GM19397 (cell line): ENCODE measurements around the gene TIMM8A.
"Not testable (repeated sequence)": the region's sequence is repeated elsewhere in the genome, so short reads cannot be mapped to it uniquely, and the experiment has no call there.

Experiments used
- ATAC-seq: cut with Tn5 transposase; IDR thresholded peaks from one replicate; pipeline ENCODE4 v1.9.1; 2021; ENCODE audit warnings: mild to moderate bottlenecking, moderate library complexity; ENCODE audit not compliant: unreplicated experiment

TIMM8A gene

DNA sequence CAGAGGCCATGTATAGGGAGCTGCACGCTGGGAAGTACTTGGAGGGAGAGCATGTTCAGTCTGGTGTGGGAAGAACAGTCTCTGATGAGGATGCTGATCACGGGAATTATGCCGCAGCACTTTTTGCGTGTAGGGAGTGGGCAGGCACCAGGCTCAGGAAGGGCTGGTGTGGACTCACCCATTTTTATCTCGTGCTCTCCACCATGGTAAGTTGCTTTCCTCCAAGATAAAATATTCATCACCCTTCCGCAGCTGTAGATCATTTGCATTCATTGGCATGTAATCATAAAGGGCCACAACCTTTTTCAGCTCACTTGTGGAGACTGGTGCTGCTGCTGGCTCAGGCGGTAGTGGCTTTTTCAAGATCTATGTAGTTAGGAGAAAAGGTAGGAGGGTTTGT lies 11.8 kb upstream of the TIMM8A start:
- ATAC-seq, result no peak

DNA sequence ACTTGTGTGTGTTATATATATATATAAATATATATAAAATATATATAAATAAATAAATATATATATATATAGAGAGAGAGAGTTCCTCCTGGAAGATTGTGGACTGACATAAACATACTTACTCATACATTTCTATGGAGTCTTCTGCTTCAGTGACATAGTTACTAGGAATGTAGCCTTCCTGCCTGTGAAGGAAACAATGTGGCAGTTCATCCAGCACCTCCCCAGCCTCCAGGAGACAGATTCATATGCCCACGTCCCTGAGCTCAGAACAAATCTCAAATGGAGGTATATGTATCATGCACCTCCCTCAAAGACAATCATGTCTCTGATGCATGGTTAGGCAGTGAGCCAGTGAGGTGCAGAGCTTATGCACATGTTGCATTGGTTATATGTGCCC lies 11.4 kb upstream of the TIMM8A start:
- ATAC-seq, result no peak

DNA sequence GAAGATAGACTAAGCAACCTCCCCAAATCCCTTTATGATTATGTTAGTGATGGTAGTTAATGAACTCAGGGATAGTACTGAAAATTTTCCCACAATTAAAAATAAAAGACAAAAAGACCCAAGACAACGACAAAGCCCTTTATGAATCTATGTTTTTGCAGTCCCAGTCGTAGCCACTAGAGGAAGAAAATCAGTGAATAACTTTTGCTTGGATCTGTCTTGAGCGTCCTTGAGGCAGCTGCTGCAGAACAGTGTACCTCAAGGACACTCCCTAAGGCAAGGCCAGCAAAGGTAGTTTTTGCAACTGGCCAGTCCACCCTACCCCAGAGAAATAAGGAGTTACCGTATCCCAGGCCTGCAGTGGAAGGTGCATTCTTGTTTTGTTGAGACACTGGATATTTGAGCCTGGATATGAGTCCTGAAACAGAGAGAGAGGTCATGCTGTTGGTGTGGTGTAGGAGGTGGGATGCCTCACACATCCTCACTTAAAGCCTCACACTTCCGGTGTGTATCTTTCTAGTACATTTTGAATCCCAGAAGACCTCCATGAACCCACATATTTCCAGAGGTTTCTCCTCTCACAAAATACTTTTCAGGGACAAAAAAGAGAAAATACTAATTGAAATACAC lies 8.7 kb upstream of the TIMM8A start:
- ATAC-seq, result no peak

DNA sequence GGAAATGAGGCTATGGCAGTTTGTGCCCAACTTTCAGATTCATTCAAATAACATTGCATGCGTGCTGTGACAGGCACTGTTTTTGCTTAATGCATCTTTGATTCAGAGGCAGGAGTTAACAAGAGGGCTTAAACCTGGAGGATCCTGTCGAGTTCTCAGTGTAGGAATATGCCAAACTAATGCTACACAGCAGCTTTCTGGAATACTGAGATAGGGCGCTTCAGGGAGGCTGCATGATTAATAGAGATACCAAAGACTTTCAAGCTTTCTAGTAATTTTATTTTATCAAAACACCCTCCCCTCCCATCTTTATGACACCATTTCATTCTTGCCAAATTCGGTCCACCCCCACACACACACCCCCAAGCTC lies 636 bp upstream of the TIMM8A start:
- no peak for ATAC-seq

DNA sequence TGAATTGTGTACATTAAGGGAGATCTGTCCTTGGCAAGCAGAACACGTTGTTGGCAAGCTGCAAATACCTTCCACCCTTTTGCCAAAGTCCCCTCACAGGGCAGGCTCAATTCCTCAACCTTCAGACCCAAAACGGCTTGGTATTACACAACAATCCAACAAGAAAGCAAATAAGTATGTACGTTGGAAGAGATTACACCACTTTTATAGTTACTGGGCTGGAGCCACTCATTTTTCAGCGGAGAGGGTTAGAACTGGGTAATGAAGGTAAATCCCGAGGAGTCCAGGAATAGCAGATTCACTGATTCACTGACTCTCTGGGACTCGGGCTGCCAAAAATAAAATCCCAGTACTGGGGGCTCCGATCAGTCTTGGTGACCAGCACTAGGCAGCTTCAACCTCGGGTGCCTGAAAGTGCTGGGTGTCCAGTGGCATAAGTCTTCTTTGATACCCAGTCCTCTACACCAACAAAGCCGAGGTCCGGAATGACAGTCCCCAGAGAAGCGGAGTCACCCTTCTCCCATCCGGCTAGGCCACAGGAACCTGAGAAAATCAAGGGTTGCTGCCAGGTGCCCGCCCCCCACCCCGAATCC lies 587 bp downstream of the TIMM8A start:
- ATAC-seq, result peak; percentile 11

DNA sequence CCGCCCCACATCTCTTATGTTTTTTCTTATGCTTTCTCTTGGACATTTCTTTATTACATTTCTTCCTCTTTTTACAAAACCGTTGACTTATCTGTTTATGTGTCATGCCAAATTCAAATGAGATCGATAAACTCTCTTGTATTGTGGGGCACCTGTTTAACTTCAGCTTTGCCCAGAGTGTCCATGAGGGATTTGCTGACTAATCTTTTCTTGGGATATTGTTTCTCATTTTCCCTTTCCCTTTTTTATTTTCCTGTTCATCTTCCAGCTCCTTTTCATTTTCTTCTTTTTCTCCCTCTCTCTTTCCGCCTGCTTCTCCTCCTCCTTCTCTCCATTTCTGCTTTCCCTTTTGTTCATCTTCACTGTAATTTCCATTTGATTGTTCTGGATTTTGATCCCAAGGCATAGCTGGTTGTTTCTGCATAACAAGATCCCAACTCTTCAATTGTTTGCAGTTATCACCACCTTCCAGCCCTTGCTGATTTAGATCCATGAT lies 10.7 kb downstream of the TIMM8A start:
- ATAC-seq, result no peak

DNA sequence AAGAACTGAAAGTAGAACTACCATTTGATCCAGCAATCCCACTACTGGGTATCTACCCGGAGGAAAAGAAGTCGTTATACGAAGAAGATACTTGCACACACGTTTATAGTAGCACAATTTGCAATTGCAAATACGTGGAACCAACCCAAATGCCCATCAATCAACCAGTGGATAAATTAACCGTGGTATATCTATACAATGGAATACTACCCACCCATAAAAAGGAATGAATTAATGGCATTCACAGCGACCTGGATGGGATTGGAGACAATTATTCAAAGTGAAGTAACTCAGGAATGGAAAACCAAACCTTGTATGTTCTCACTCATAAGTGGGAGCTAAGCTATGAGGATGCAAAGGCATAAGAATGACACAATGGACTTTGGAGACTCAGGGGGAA lies 14.2 kb downstream of the TIMM8A start:
- not testable (repeated sequence) for ATAC-seq

DNA sequence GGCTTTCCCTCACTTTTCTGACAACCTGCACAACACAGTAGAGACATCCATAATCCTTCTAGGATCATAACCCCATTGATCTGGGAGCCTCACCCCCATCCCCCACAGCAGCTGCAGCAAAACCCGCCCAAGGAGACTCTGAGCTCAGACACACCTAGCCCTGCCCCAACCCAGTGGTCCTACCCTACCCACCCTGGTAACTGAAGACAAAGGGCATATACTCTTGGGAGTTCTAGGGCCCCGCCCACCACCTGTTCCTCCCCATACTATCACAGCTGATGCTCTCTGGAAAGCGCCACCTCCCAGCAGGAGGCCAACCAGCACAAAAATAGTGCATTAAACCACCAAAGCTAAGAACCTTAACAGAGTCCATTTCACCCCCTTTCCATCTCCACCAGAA lies 21.9 kb downstream of the TIMM8A start:
- not testable (repeated sequence) for ATAC-seq

DNA sequence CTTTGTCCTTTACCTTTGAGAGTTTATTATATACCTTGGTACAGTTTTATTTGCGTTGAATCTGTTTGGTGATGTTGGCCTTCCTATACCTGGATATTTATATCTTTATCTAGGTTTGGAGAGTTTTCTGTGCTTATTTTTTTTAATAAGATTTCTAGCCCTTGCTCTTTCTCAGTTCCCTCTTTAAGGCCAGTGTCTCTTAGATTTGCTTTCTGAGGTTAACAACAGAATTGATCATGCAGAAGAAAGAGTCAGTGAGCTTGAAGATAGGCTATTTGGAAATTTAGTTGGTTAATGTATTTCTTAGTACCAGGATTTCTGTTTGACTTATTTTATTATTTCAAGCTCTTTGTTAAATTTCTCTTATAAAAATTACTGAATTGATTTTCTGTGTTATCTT lies 44.8 kb downstream of the TIMM8A start:
- no peak for ATAC-seq
